Smooth muscle cell (in vitro differentiated cells): Measurements from ENCODE around the gene GPX1. TPM values are rescaled to one million over a fixed set of nuclear protein-coding genes. Genes with fewer than 3 reads are reported as not detected.

Experiments
- DNase-seq: peaks from one replicate; lab custom pipeline; 2025; ENCODE audit not compliant: unreplicated experiment; lab: John Stamatoyannopoulos, UW
- H2AFZ ChIP-seq: fragments of 200-600 bp; sonication (generic); 2 replicates; pipeline ENCODE4 v1.6.0; 2016; ENCODE audit warnings: antibody characterized with exemption, low read depth, mild to moderate bottlenecking
- H3F3A ChIP-seq: fragments of 200-600 bp; sonication (generic); 2 replicates; pipeline ENCODE4 v1.6.0; 2017; ENCODE audit warnings: antibody characterized with exemption, low read depth
- H3K27ac ChIP-seq: fragments of 200-600 bp; sonication (generic); 2 replicates; pipeline ENCODE4 v1.5.1; 2016; ENCODE audit warnings: low read depth, mild to moderate bottlenecking
- H3K27me3 ChIP-seq: fragments of 200-600 bp; sonication (generic); 2 replicates; pipeline ENCODE4 v1.6.1; 2016; ENCODE audit warnings: low read depth, mild to moderate bottlenecking
- H3K36me3 ChIP-seq: fragments of 200-600 bp; sonication (generic); 2 replicates; pipeline ENCODE4 v1.5.1; 2016; ENCODE audit warnings: low read depth
- H3K4me1 ChIP-seq: fragments of 200-600 bp; sonication (generic); 2 replicates; pipeline ENCODE4 v1.5.1; 2016; ENCODE audit warnings: low read depth
- H3K4me2 ChIP-seq: fragments of 200-600 bp; sonication (generic); 2 replicates; pipeline ENCODE4 v1.6.0; 2016; ENCODE audit warnings: mild to moderate bottlenecking
- H3K4me3 ChIP-seq: fragments of 200-600 bp; sonication (generic); 2 replicates; pipeline ENCODE4 v1.5.1; 2016; ENCODE audit warnings: mild to moderate bottlenecking
- H3K79me2 ChIP-seq: fragments of 200-600 bp; sonication (generic); 2 replicates; pipeline ENCODE4 v1.6.0; 2016; ENCODE audit warnings: low read depth, mild to moderate bottlenecking
- H3K9ac ChIP-seq: fragments of 200-600 bp; sonication (generic); 2 replicates; pipeline ENCODE4 v1.6.0; 2016; ENCODE audit warnings: low read depth
- H3K9me3 ChIP-seq: fragments of 200-600 bp; sonication (generic); replicated peaks from 2 replicates; pipeline ENCODE4 v1.5.1; 2016; ENCODE audit warnings: low read depth
- H4K20me1 ChIP-seq: fragments of 200-600 bp; sonication (generic); 2 replicates; pipeline ENCODE4 v1.6.0; 2016; ENCODE audit warnings: low read depth
- CTCF ChIP-seq: fragments of 200-600 bp; sonication (generic); IDR thresholded peaks from 2 replicates; pipeline ENCODE4 v1.5.1; 2017; ENCODE audit warnings: borderline replicate concordance, mild to moderate bottlenecking, antibody characterized with exemption; ENCODE audit not compliant: insufficient read depth, poor library complexity, severe bottlenecking
- WGBS: methylation state at CpG from one replicate; pipeline ENCODE4 v1.1.7; 2016; ENCODE audit warnings: low lambda C conversion rate; 5-methylcytosine and 5-hydroxymethylcytosine counted together
- polyA plus RNA-seq: library from polyadenylated mRNA; unstranded; fragments of >200 nt; fragmentation: Nextera tagmentation; extraction: Ambion mirVana; gene quantifications from 2 replicates; pipeline ENCODE4 v1.2.1, GENCODE V29; 2016
- total RNA-seq: library from RNA; depleted of rRNA; stranded (reverse); fragments of >200 nt; gene quantifications from 2 replicates; pipeline ENCODE4 v1.2.3, GENCODE V29; 2014

Gene GPX1
- total and polyA plus RNA-seq, 2 experiments from 2014 or later: 173 to 247 TPM

GRCh38 chr3:49389297-49389696, 31.1 kb upstream of the GPX1 start:
- H3K4me2 ChIP-seq: no peak overlapping the region
- 100% methylated on average over 6 of the region's 6 CpGs for WGBS
- no peak for DNase-seq

GRCh38 chr3:49388289-49388820, 30.2 kb upstream of the GPX1 start:
- Histone ChIP-seq H3K36me3 (no peaks in the 10 kb centered on the region), H3K9me3 (no peaks in the 10 kb centered on the region), H3K4me1 (no peaks in the 10 kb centered on the region), H3K27ac (peak overlapping the region; percentile 70), H2AFZ (no peak overlapping the region), H3K27me3 (no peaks in the 10 kb centered on the region), H3K79me2 (peaks cover 100% of the 10 kb centered on the region), H3F3A (peaks cover 7% of the 10 kb centered on the region), H4K20me1 (peaks cover 100% of the 10 kb centered on the region), H3K4me2 (peak overlapping the region; percentile 41), H3K4me3 (no peak overlapping the region), H3K9ac (no peak overlapping the region)
- 58% methylated on average over 1 of the region's 1 CpG for WGBS
- no peak for DNase-seq
- no peak for TF ChIP-seq CTCF

More at GRCh38 chr3:49389297-49389696, 31.1 kb upstream of the GPX1 start:
- no peak overlapping the region for H3K9ac ChIP-seq
- H3K4me1 ChIP-seq: no peaks in the 10 kb centered on the region
- H3K27ac ChIP-seq: peak overlapping the region; percentile 70
- no peak for TF ChIP-seq CTCF
- H3K4me3 ChIP-seq: no peak overlapping the region
- peaks cover 98% of the 10 kb centered on the region for H3K79me2 ChIP-seq
- H3K36me3 ChIP-seq: no peaks in the 10 kb centered on the region
- H3K9me3 ChIP-seq: no peaks in the 10 kb centered on the region
- peaks cover 7% of the 10 kb centered on the region for H3F3A ChIP-seq
- no peaks in the 10 kb centered on the region for H3K27me3 ChIP-seq
- H2AFZ ChIP-seq: no peak overlapping the region
- H4K20me1 ChIP-seq: peaks cover 100% of the 10 kb centered on the region

GRCh38 chr3:49387721-49388120, 29.6 kb upstream of the GPX1 start:
- TF ChIP-seq CTCF: no peak
- no peak for DNase-seq
- Histone ChIP-seq H3K27ac (peak overlapping the region; percentile 70), H3K4me2 (no peak overlapping the region), H3K9me3 (no peaks in the 10 kb centered on the region), H3K36me3 (no peaks in the 10 kb centered on the region), H3K79me2 (peaks cover 100% of the 10 kb centered on the region), H2AFZ (no peak overlapping the region), H4K20me1 (peaks cover 100% of the 10 kb centered on the region), H3K4me1 (no peaks in the 10 kb centered on the region), H3K9ac (no peak overlapping the region), H3K27me3 (no peaks in the 10 kb centered on the region), H3F3A (peaks cover 7% of the 10 kb centered on the region), H3K4me3 (no peak overlapping the region)
- WGBS: 100% methylated on average over 2 of the region's 2 CpGs
